B cell (primary cell): ENCODE measurements around the gene PLCB4. TPM values are rescaled to one million over a fixed set of nuclear protein-coding genes. Genes with fewer than 3 reads are reported as not detected.

Experiments used
- ATAC-seq: fragments of 200-7000 bp; cut with Tn5 transposase; one replicate; pipeline ENCODE4 v1.10.0; 2021; ENCODE audit warnings: low read depth, mild to moderate bottlenecking, moderate number of reproducible peaks, moderate library complexity
- CTCF ChIA-PET: fragments of 350-600 bp; sonication (Branson Sonifier 250); formaldehyde crosslinking; loops from one replicate; lab custom pipeline; 2021; ENCODE audit warnings: antibody characterized with exemption, inconsistent platforms; lab: Charles Lee
- POLR2A ChIA-PET: fragments of 350-600 bp; sonication (Branson Sonifier 250); formaldehyde crosslinking; loops from one replicate; lab custom pipeline; 2021; ENCODE audit warnings: antibody characterized with exemption; lab: Charles Lee
- DNase-seq: peaks from one replicate; pipeline ENCODE4 v3.0.0; 2013
- H2AFZ ChIP-seq: 2 replicates; pipeline ENCODE4 v1.6.1; 2012; ENCODE audit warnings: mild to moderate bottlenecking, low read depth, low read length; ENCODE audit not compliant: insufficient read depth, poor library complexity, severe bottlenecking
- H3K27ac ChIP-seq, 2 donors: 1 replicate in 1 of 2; 2 replicates in 1 of 2; pipeline ENCODE4 v1.5.1; 2012 to 2013; ENCODE audit warnings: low read length in 2 of 2, mild to moderate bottlenecking in 2 of 2, moderate library complexity in 1 of 2
- H3K27me3 ChIP-seq, 4 experiments: fragments of 200-600 bp in 1 of 4; sonication (generic) in 1 of 4; replicated peaks in 1 of 4; 1 replicate in 2 of 4; 2 replicates in 2 of 4; pipeline versions ENCODE4 v1.6.1 to v1.7.0; 2013 to 2016; ENCODE audit warnings: low read length in 3 of 4, mild to moderate bottlenecking in 2 of 4, mixed read lengths in 1 of 4, moderate library complexity in 1 of 4; ENCODE audit not compliant: insufficient read depth in 4 of 4, control insufficient read depth in 3 of 4; ENCODE audit errors: control extremely low read depth in 1 of 4
- H3K36me3 ChIP-seq, 2 experiments: replicated peaks in 1 of 2; 1 replicate in 1 of 2; 2 replicates in 1 of 2; pipeline versions ENCODE4 v1.6.1 to v1.7.1; 2013; ENCODE audit warnings: low read length in 1 of 2; ENCODE audit not compliant: insufficient read depth in 2 of 2, control insufficient read depth in 1 of 2; ENCODE audit errors: control extremely low read depth in 1 of 2, extremely low read depth in 1 of 2
- H3K4me1 ChIP-seq, 2 donors: fragments of 200-600 bp in 1 of 2; sonication (generic) in 1 of 2; 1 replicate in 1 of 2; 2 replicates in 1 of 2; pipeline versions ENCODE4 v1.5.1 to v1.6.1; 2013 to 2017; ENCODE audit warnings: low read length in 2 of 2; ENCODE audit not compliant: control insufficient read depth in 2 of 2, insufficient read depth in 2 of 2
- H3K4me2 ChIP-seq: replicated peaks from 2 replicates; pipeline ENCODE3; 2012; ENCODE audit warnings: mild to moderate bottlenecking, low read depth, low read length; ENCODE audit not compliant: poor library complexity, severe bottlenecking
- H3K4me3 ChIP-seq, 5 experiments: fragments of 200-600 bp in 1 of 5; sonication (generic) in 1 of 5; 1 replicate in 3 of 5; 2 replicates in 2 of 5; pipeline versions ENCODE4 v1.5.1 to v1.7.0; 2011 to 2016; ENCODE audit warnings: low read length in 4 of 5, mild to moderate bottlenecking in 4 of 5, low read depth in 2 of 5, control low read depth in 1 of 5, moderate library complexity in 1 of 5; ENCODE audit not compliant: insufficient read depth in 1 of 5; ENCODE audit errors: control extremely low read depth in 1 of 5, extremely low read depth in 1 of 5
- H3K79me2 ChIP-seq: fragments of 200-600 bp; sonication (generic); one replicate; pipeline ENCODE4 v1.6.0; 2016; ENCODE audit warnings: low read length; ENCODE audit not compliant: control insufficient read depth, insufficient read depth
- H3K9ac ChIP-seq: fragments of 200-600 bp; sonication (generic); 2 replicates; pipeline ENCODE4 v1.6.1; 2017; ENCODE audit warnings: mild to moderate bottlenecking, low read length, moderate library complexity
- H3K9me3 ChIP-seq, 3 donors: one replicate each; pipeline versions ENCODE4 v1.6.1 to v1.7.1; 2013; ENCODE audit warnings: low read length in 2 of 3; ENCODE audit not compliant: control insufficient read depth in 2 of 3, insufficient read depth in 1 of 3; ENCODE audit errors: control extremely low read depth in 1 of 3
- H4K20me1 ChIP-seq: 2 replicates; pipeline ENCODE4 v1.6.0; 2012; ENCODE audit warnings: mild to moderate bottlenecking, low read length; ENCODE audit not compliant: insufficient read depth, control insufficient read depth, poor library complexity, severe bottlenecking
- H3K27ac Mint-ChIP-seq: one replicate; pipeline ENCODE4 v1.8.0; 2021; ENCODE audit warnings: mixed read lengths
- H3K27me3 Mint-ChIP-seq: one replicate; pipeline ENCODE4 v1.8.0; 2021; ENCODE audit warnings: mixed read lengths
- H3K4me1 Mint-ChIP-seq: one replicate; pipeline ENCODE4 v1.8.0; 2021; ENCODE audit warnings: mixed read lengths
- H3K4me3 Mint-ChIP-seq: one replicate; pipeline ENCODE4 v1.8.0; 2021; ENCODE audit warnings: mixed read lengths
- H3K9me3 Mint-ChIP-seq: one replicate; pipeline ENCODE4 v1.8.0; 2022; ENCODE audit warnings: mixed read lengths; ENCODE audit not compliant: insufficient read depth
- EZH2 ChIP-seq: IDR thresholded peaks from 2 replicates; pipeline ENCODE4 v1.6.1; 2012; ENCODE audit warnings: borderline replicate concordance, low read depth, mild to moderate bottlenecking, moderate library complexity, low read length; ENCODE audit not compliant: insufficient read depth, poor library complexity, severe bottlenecking
- WGBS: methylation state at CpG from one replicate; pipeline ENCODE4 v1.1.5; 2013; ENCODE audit warnings: missing lambda C conversion rate; ENCODE audit not compliant: insufficient coverage; 5-methylcytosine and 5-hydroxymethylcytosine counted together
- intact Hi-C: fragments of 100-400 bp; cut with micrococcal nuclease; formaldehyde crosslinking; loops from one replicate; pipeline ENCODE4 v1.10.0; 2022
- polyA plus RNA-seq: library from polyadenylated mRNA; depleted of rRNA; stranded (reverse); fragments of >200 nt; gene quantifications from 2 replicates; pipeline ENCODE4 v1.2.3, GENCODE V29; 2012
- total RNA-seq, 2 donors: library from RNA; stranded (reverse); fragments of 120-200 nt in 1 of 2; gene quantifications; 1 replicate in 1 of 2; 2 replicates in 1 of 2; pipeline versions ENCODE4 v1.2.3 to v1.2.4, GENCODE V29; 2013 to 2022
- TF ChIP-seq, protein P1 (sequence below): fragments of 200-600 bp; IDR thresholded peaks from one replicate; pipeline ENCODE4 v1.8.0; 2022; ENCODE audit warnings: antibody characterized with exemption, mild to moderate bottlenecking

Gene PLCB4
- total and polyA plus RNA-seq, 2 donors (not counting 1 experiment from before 2014, with no cell fraction given) = not detected

GRCh38 chr20:9134346-9134745 lies 65.5 kb downstream of the PLCB4 start:
- ChIA-PET POLR2A (no interaction called here), CTCF (no interaction called here)
- Mint-ChIP-seq H3K27me3 (no peaks in the 10 kb centered on the region), H3K4me1 (no peaks in the 10 kb centered on the region), H3K4me3 (no peak overlapping the region), H3K27ac (no peak overlapping the region), H3K9me3 (no peaks in the 10 kb centered on the region)
- Histone ChIP-seq H3K9ac (no peak overlapping the region), H4K20me1 (no peaks in the 10 kb centered on the region), H3K79me2 (no peaks in the 10 kb centered on the region), H3K4me1 (no peaks in the 10 kb centered on the region), H3K9me3 (peaks cover 0 to under 1% (median 0%) of the 10 kb centered on the region in 3 donors), H3K4me2 (no peak overlapping the region), H3K27ac (no peak overlapping the region), H2AFZ (no peak overlapping the region), H3K27me3 (no peaks in the 10 kb centered on the region), H3K36me3 (no peaks in the 10 kb centered on the region), H3K4me3 (no peak overlapping the region)
- intact Hi-C loops = no loop called here
- TF ChIP-seq, protein P1, sequence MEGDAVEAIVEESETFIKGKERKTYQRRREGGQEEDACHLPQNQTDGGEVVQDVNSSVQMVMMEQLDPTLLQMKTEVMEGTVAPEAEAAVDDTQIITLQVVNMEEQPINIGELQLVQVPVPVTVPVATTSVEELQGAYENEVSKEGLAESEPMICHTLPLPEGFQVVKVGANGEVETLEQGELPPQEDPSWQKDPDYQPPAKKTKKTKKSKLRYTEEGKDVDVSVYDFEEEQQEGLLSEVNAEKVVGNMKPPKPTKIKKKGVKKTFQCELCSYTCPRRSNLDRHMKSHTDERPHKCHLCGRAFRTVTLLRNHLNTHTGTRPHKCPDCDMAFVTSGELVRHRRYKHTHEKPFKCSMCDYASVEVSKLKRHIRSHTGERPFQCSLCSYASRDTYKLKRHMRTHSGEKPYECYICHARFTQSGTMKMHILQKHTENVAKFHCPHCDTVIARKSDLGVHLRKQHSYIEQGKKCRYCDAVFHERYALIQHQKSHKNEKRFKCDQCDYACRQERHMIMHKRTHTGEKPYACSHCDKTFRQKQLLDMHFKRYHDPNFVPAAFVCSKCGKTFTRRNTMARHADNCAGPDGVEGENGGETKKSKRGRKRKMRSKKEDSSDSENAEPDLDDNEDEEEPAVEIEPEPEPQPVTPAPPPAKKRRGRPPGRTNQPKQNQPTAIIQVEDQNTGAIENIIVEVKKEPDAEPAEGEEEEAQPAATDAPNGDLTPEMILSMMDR = no peak
- no peak for TF ChIP-seq EZH2
- ATAC-seq = no peak
- no CpG with 5 or more reads among the region's 2 CpGs for WGBS
- no peak for DNase-seq

DNA sequence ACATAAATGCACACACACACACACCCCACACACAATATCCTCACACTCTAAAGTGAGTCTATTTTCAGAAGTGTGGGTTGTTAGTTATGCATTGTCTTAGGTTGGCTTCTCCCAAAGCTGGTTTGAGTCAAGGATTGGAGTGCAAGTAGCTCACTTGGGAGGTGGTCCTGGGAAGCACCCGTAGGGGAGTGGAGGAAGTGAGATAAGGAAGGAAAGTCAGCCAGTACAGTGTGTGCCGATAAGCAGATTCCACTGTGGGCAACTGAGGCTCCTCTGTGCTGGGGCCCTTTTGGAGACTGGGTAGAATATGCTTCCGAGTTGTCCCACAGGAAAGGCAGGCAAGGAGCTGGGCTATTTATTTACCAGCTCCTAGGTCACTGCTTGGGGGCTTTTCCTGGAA lies 67.2 kb downstream of the PLCB4 start:
- CTCF ChIA-PET = no interaction called here
- 37% methylated on average over 3 of the region's 3 CpGs for WGBS
- no peak overlapping the region for H2AFZ ChIP-seq
- H4K20me1 ChIP-seq = no peaks in the 10 kb centered on the region
- no peaks in the 10 kb centered on the region for H3K36me3 ChIP-seq
- Mint-ChIP-seq H3K27me3 (no peaks in the 10 kb centered on the region), H3K4me3 (no peak overlapping the region), H3K4me1 (no peaks in the 10 kb centered on the region), H3K27ac (no peak overlapping the region), H3K9me3 (no peaks in the 10 kb centered on the region)
- no peaks in the 10 kb centered on the region for H3K27me3 ChIP-seq
- H3K79me2 ChIP-seq = no peaks in the 10 kb centered on the region
- no peak for ATAC-seq
- intact Hi-C loops = no loop called here
- no peak for TF ChIP-seq EZH2
- TF ChIP-seq, protein P1 = no peak
- H3K4me2 ChIP-seq = no peak overlapping the region
- no peak overlapping the region for H3K9ac ChIP-seq
- H3K4me1 ChIP-seq = no peaks in the 10 kb centered on the region
- POLR2A ChIA-PET = no interaction called here
- no peak overlapping the region for H3K4me3 ChIP-seq
- DNase-seq = no peak
- H3K9me3 ChIP-seq = peaks cover 0 to 3% (median 0%) of the 10 kb centered on the region in 3 donors
- H3K27ac ChIP-seq = no peak overlapping the region
